Body of pancreas (tissue), 4 donors: Measurements from ENCODE around the gene MAGOHB.

ENCODE experiments used
- POLR2A ChIP-seq, 3 donors: fragments of 450-650 bp; IDR thresholded peaks; one replicate each; pipeline ENCODE4 v1.6.1; 2016; ENCODE audit warnings: antibody characterized with exemption in 3 of 3, mild to moderate bottlenecking in 2 of 3
- TF ChIP-seq, protein P1 (sequence below), 7 experiments: fragments of 450-650 bp in 4 of 7; fragments of 200-600 bp in 3 of 7; sonication (generic) in 3 of 7; IDR thresholded peaks; one replicate each; pipeline ENCODE4 v1.5.1; 2016 to 2019; ENCODE audit warnings: antibody characterized with exemption in 7 of 7

GRCh38 chr12:10562306-10562933 lies 51.0 kb downstream of the MAGOHB start:
- TF ChIP-seq, protein P1, sequence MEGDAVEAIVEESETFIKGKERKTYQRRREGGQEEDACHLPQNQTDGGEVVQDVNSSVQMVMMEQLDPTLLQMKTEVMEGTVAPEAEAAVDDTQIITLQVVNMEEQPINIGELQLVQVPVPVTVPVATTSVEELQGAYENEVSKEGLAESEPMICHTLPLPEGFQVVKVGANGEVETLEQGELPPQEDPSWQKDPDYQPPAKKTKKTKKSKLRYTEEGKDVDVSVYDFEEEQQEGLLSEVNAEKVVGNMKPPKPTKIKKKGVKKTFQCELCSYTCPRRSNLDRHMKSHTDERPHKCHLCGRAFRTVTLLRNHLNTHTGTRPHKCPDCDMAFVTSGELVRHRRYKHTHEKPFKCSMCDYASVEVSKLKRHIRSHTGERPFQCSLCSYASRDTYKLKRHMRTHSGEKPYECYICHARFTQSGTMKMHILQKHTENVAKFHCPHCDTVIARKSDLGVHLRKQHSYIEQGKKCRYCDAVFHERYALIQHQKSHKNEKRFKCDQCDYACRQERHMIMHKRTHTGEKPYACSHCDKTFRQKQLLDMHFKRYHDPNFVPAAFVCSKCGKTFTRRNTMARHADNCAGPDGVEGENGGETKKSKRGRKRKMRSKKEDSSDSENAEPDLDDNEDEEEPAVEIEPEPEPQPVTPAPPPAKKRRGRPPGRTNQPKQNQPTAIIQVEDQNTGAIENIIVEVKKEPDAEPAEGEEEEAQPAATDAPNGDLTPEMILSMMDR (IDR thresholded peaks at IDR 0.05): peak; percentile 15 to 80 (median 71)
- no peak for TF ChIP-seq POLR2A (IDR thresholded peaks at IDR 0.05)
